Osteocyte (in vitro differentiated cells): ENCODE data around the gene PAQR7. TPM values are rescaled to one million over a fixed set of nuclear protein-coding genes. Genes with fewer than 3 reads are reported as not detected.

Experiments used
- DNase-seq: peaks from one replicate; pipeline ENCODE4 v3.0.0; 2021; ENCODE audit warnings: mixed read lengths; ENCODE audit not compliant: unreplicated experiment; ENCODE audit errors: extremely low spot score
- H3K27ac Mint-ChIP-seq: one replicate; pipeline ENCODE4 v1.8.0; 2021; ENCODE audit warnings: mild to moderate bottlenecking, mixed read lengths; ENCODE audit not compliant: unreplicated experiment
- H3K27me3 Mint-ChIP-seq: one replicate; pipeline ENCODE4 v1.8.0; 2021; ENCODE audit warnings: mixed read lengths; ENCODE audit not compliant: unreplicated experiment
- H3K36me3 Mint-ChIP-seq: one replicate; pipeline ENCODE4 v1.8.0; 2021; ENCODE audit warnings: mixed read lengths; ENCODE audit not compliant: unreplicated experiment
- H3K4me1 Mint-ChIP-seq: one replicate; pipeline ENCODE4 v1.8.0; 2021; ENCODE audit warnings: mixed read lengths; ENCODE audit not compliant: unreplicated experiment
- H3K4me3 Mint-ChIP-seq: one replicate; pipeline ENCODE4 v1.8.0; 2021; ENCODE audit warnings: mild to moderate bottlenecking, moderate library complexity, mixed read lengths; ENCODE audit not compliant: unreplicated experiment
- H3K9me3 Mint-ChIP-seq: one replicate; pipeline ENCODE4 v1.8.0; 2021; ENCODE audit warnings: mixed read lengths; ENCODE audit not compliant: unreplicated experiment
- microRNA-seq: library from miRNA; unstranded; fragments of <30 nt; microRNA quantifications from one replicate; pipeline ENCODE4 v1.1.0, GENCODE V29; 2020; ENCODE audit not compliant: unreplicated experiment
- total RNA-seq: library from RNA; stranded (reverse); gene quantifications from 2 replicates; pipeline ENCODE4 v1.2.1, GENCODE V29; 2021
- TF ChIP-seq, protein P1 (sequence below): fragments of 200-600 bp; sonication (generic); IDR thresholded peaks from 2 replicates; pipeline ENCODE4 v1.5.0; 2021; ENCODE audit warnings: antibody characterized with exemption, mild to moderate bottlenecking, moderate library complexity

PAQR7 gene
- total RNA-seq, 1 donor from 2014 or later: 11.0 TPM

DNA sequence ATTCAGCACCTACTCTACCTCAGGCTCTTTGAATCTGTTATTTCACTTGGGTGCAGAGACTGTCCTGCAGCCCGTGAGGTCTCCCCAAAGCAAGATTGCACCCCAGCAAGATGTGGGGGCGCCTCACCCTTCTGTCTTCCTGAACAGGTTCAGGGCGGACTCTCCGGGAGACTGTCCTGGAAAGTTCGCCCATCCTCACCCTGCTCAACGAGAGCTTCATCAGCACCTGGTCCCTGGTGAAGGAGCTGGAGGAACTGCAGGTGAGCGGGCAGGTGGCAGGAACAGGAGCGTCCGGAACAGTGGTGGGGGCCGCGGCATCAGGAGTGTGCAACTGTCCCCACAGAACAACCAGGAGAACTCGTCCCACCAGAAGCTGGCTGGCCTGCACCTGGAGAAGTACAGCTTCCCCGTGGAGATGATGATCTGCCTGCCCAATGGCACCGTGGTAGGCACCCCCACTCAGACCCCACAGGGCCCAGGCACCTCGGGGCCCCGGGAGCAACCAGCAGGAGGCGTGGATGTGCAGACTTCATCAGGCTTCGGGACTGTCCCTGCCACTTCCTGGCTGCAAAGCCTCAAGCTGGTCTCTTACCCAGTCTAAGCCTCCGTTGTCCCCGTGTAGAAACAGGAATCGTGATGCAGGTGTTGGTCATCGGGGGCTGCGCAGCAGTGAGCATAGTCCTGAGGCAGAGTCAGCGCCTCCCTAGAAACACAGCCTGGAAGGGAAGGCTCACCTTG, 61.6 kb downstream of the PAQR7 start:
- Mint-ChIP-seq H3K4me3 (no peak overlapping the region), H3K27me3 (no peaks in the 10 kb centered on the region), H3K36me3 (peaks cover 17% of the 10 kb centered on the region), H3K4me1 (peaks cover 17% of the 10 kb centered on the region), H3K27ac (no peak overlapping the region), H3K9me3 (no peaks in the 10 kb centered on the region)
- DNase-seq: no peak
- TF ChIP-seq, protein P1, sequence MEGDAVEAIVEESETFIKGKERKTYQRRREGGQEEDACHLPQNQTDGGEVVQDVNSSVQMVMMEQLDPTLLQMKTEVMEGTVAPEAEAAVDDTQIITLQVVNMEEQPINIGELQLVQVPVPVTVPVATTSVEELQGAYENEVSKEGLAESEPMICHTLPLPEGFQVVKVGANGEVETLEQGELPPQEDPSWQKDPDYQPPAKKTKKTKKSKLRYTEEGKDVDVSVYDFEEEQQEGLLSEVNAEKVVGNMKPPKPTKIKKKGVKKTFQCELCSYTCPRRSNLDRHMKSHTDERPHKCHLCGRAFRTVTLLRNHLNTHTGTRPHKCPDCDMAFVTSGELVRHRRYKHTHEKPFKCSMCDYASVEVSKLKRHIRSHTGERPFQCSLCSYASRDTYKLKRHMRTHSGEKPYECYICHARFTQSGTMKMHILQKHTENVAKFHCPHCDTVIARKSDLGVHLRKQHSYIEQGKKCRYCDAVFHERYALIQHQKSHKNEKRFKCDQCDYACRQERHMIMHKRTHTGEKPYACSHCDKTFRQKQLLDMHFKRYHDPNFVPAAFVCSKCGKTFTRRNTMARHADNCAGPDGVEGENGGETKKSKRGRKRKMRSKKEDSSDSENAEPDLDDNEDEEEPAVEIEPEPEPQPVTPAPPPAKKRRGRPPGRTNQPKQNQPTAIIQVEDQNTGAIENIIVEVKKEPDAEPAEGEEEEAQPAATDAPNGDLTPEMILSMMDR: no peak

DNA sequence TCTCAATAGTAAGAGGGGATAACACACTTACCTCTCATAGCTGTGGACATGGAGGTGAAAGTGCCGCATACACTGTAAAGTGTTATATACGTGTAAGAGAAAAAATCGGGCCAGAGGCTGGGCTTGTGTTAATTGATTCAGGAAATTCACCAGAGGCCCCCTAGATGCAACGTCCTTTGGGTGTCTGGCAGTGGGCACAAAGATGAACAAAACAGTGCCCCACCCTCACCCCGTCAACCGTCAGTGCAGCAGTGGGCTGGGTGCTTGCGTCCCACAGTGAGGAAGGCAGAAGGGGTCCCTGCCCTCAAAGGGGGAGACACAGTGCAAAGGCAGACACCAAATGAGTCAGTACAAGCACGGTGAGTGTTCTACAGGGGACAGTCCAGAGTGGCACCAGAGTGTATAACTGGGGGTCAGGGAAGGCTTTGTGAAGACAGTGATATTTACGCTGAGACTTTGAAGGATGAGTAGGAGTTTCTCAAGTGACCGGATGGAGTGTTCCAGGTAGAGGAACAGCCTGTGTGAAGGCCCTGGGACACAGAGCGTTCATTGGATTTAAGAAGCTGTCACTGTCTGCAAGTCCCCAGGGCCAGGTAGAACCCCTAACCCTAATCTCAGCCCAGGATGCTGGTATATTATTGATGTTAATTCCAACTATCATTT, 62.3 kb downstream of the PAQR7 start:
- H3K4me3 Mint-ChIP-seq: no peak overlapping the region
- no peak overlapping the region for H3K27ac Mint-ChIP-seq
- no peak for DNase-seq
- no peaks in the 10 kb centered on the region for H3K9me3 Mint-ChIP-seq
- H3K4me1 Mint-ChIP-seq: peaks cover 10% of the 10 kb centered on the region
- TF ChIP-seq, protein P1: no peak
- H3K36me3 Mint-ChIP-seq: peaks cover 17% of the 10 kb centered on the region
- H3K27me3 Mint-ChIP-seq: no peaks in the 10 kb centered on the region

Small RNAs within 50 kb of the gene (microRNA-seq; reads per million reads assigned to microRNA genes)
- 2.2 reads per million for gene MIR3917

Other genes starting within 250 kb of the PAQR7 start
- gene SELENON, start 75.5 kb downstream of the PAQR7 start, total RNA-seq: 126 and 129 TPM in 2 replicates
- 70.6 and 76.8 TPM in 2 replicates for gene MTFR1L, start 55.8 kb downstream of the PAQR7 start, total RNA-seq
- gene AUNIP, start 16.3 kb downstream of the PAQR7 start, total RNA-seq: 1.3 and 1.9 TPM in 2 replicates
- gene STMN1, start 30.7 kb upstream of the PAQR7 start, total RNA-seq: 238 and 255 TPM in 2 replicates
- gene PAFAH2, start 122.4 kb upstream of the PAQR7 start, total RNA-seq: 8.4 and 10.4 TPM in 2 replicates
- 0.30 and 0.34 TPM in 2 replicates for gene EXTL1, start 146.1 kb upstream of the PAQR7 start, total RNA-seq
- not detected in 2 replicates for gene SLC30A2, start 170.4 kb upstream of the PAQR7 start, total RNA-seq
- gene TRIM63, start 191.9 kb upstream of the PAQR7 start, total RNA-seq: 0.21 TPM in 1 of 2 replicates, not detected in the other
- 7.6 and 7.8 TPM in 2 replicates for gene PDIK1L, start 236.1 kb upstream of the PAQR7 start, total RNA-seq